H1 (cell line): Measurements from ENCODE around the gene CRYBG3.

Experiments used
- CEBPB ChIP-seq: IDR thresholded peaks from 2 replicates; pipeline ENCODE4 v1.6.1; 2012; ENCODE audit warnings: low read depth, low read length
- EP300 ChIP-seq, 2 experiments: IDR thresholded peaks; 1 replicate in 1 of 2; 2 replicates in 1 of 2; pipeline ENCODE4 v1.6.1; 2011 to 2012; ENCODE audit warnings: low read depth in 2 of 2, low read length in 2 of 2, mild to moderate bottlenecking in 2 of 2, borderline replicate concordance in 1 of 2, inconsistent platforms in 1 of 2, moderate library complexity in 1 of 2
- EZH2 ChIP-seq: fragments of 200-600 bp; sonication (generic); IDR thresholded peaks from 2 replicates; pipeline ENCODE4 v1.7.1; 2012; ENCODE audit warnings: low read depth, mild to moderate bottlenecking, moderate library complexity, low read length, inconsistent platforms; ENCODE audit not compliant: severe bottlenecking
- GABPA ChIP-seq: IDR thresholded peaks from 2 replicates; pipeline ENCODE4 v1.6.1; 2011; ENCODE audit warnings: mild to moderate bottlenecking, low read length, moderate library complexity, borderline replicate concordance; ENCODE audit not compliant: insufficient read depth
- POLR2A ChIP-seq, 2 experiments: IDR thresholded peaks; 1 replicate in 1 of 2; 2 replicates in 1 of 2; pipeline ENCODE4 v1.6.1; 2011; ENCODE audit warnings: low read depth in 2 of 2, low read length in 2 of 2, mild to moderate bottlenecking in 2 of 2; ENCODE audit errors: control extremely low read depth in 1 of 2
- POLR2AphosphoS5 ChIP-seq: IDR thresholded peaks from 2 replicates; pipeline ENCODE4 v1.6.1; 2011; ENCODE audit warnings: low read depth, low read length
- SP1 ChIP-seq: IDR thresholded peaks from 2 replicates; pipeline ENCODE4 v1.6.1; 2011; ENCODE audit warnings: low read depth, low read length
- SRF ChIP-seq: IDR thresholded peaks from 2 replicates; pipeline ENCODE4 v1.6.1; 2011; ENCODE audit warnings: mild to moderate bottlenecking, low read depth, low read length, moderate library complexity
- TAF7 ChIP-seq: optimal IDR thresholded peaks from 2 replicates; pipeline ENCODE3; 2011; ENCODE audit warnings: low read depth, mild to moderate bottlenecking, inconsistent platforms, low read length, moderate library complexity, borderline replicate concordance
- TF ChIP-seq, protein P1 (sequence below): IDR thresholded peaks from 2 replicates; pipeline ENCODE4 v1.6.1; 2012; ENCODE audit warnings: low read length, inconsistent platforms
- TF ChIP-seq, protein P2 (sequence below), 3 experiments: IDR thresholded peaks; 1 replicate in 2 of 3; 2 replicates in 1 of 3; pipeline versions ENCODE4 v1.5.1 to v1.6.1; 2011; ENCODE audit warnings: low read length in 3 of 3, mild to moderate bottlenecking in 3 of 3, inconsistent platforms in 2 of 3, low read depth in 1 of 3, moderate library complexity in 1 of 3; ENCODE audit not compliant: insufficient read depth in 1 of 3; ENCODE audit errors: control extremely low read depth in 1 of 3
- TF ChIP-seq, protein P3 (sequence below): IDR thresholded peaks from 2 replicates; pipeline ENCODE4 v1.6.1; 2011; ENCODE audit warnings: low read length, improper control_type of control experiment

DNA sequence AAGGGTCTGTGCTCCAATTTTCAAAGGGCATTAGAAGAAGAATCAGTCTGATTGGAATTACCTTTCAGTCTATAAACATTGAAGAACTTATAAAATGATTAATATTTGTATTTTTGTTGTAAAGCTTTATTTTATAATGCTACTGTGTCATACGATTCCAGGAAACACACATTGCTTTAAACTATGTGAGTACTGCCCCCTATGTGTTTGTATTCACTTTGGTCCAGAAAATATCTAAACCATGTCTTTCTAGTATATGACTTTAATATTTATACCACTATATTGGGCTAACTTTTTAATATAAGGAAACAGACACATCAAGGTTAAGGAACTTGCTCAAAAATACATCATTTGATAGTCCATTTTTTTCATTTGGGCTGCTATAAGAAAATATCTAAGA, 153.7 kb downstream of the CRYBG3 start:
- no peak for TF ChIP-seq EZH2
- no peak for TF ChIP-seq GABPA
- TF ChIP-seq, protein P1, sequence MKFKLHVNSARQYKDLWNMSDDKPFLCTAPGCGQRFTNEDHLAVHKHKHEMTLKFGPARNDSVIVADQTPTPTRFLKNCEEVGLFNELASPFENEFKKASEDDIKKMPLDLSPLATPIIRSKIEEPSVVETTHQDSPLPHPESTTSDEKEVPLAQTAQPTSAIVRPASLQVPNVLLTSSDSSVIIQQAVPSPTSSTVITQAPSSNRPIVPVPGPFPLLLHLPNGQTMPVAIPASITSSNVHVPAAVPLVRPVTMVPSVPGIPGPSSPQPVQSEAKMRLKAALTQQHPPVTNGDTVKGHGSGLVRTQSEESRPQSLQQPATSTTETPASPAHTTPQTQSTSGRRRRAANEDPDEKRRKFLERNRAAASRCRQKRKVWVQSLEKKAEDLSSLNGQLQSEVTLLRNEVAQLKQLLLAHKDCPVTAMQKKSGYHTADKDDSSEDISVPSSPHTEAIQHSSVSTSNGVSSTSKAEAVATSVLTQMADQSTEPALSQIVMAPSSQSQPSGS = no peak
- TF ChIP-seq POLR2AphosphoS5 = no peak
- TF ChIP-seq EP300 (IDR thresholded peaks at IDR 0.05; ENCODE audit: borderline replicate concordance in 1 of 2, low read depth in 2 of 2, low read length in 2 of 2) = no peak
- TF ChIP-seq, protein P2, sequence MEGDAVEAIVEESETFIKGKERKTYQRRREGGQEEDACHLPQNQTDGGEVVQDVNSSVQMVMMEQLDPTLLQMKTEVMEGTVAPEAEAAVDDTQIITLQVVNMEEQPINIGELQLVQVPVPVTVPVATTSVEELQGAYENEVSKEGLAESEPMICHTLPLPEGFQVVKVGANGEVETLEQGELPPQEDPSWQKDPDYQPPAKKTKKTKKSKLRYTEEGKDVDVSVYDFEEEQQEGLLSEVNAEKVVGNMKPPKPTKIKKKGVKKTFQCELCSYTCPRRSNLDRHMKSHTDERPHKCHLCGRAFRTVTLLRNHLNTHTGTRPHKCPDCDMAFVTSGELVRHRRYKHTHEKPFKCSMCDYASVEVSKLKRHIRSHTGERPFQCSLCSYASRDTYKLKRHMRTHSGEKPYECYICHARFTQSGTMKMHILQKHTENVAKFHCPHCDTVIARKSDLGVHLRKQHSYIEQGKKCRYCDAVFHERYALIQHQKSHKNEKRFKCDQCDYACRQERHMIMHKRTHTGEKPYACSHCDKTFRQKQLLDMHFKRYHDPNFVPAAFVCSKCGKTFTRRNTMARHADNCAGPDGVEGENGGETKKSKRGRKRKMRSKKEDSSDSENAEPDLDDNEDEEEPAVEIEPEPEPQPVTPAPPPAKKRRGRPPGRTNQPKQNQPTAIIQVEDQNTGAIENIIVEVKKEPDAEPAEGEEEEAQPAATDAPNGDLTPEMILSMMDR (IDR thresholded peaks at IDR 0.05; ENCODE audit: control extremely low read depth in 1 of 3, insufficient read depth in 1 of 3, low read depth in 1 of 3, low read length in 3 of 3) = no peak
- TF ChIP-seq POLR2A (IDR thresholded peaks at IDR 0.05; ENCODE audit: control extremely low read depth in 1 of 2, low read depth in 2 of 2, low read length in 2 of 2) = no peak
- no peak for TF ChIP-seq CEBPB
- no peak for TF ChIP-seq TAF7
- TF ChIP-seq, protein P3, sequence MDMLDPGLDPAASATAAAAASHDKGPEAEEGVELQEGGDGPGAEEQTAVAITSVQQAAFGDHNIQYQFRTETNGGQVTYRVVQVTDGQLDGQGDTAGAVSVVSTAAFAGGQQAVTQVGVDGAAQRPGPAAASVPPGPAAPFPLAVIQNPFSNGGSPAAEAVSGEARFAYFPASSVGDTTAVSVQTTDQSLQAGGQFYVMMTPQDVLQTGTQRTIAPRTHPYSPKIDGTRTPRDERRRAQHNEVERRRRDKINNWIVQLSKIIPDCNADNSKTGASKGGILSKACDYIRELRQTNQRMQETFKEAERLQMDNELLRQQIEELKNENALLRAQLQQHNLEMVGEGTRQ = no peak
- TF ChIP-seq SRF = no peak
- no peak for TF ChIP-seq SP1
